ENCODE measurements around the gene SLC12A3. TPM values are rescaled to one million over a fixed set of nuclear protein-coding genes. Genes with fewer than 3 reads are reported as not detected.

The SLC12A3 gene
- polyA plus RNA-seq, 2 of the 4 experiments (the other 2 are of a cell fraction) = 0.08 to 0.09 TPM

GRCh38 chr16:56894331-56894917 lies 29.4 kb downstream of the SLC12A3 start:
- no peak for TF ChIP-seq NPAS2 (CRISPR knock-in tag; IDR thresholded peaks at IDR 0.05; ENCODE audit: borderline replicate concordance)
- no peak for TF ChIP-seq CTCF (IDR thresholded peaks at IDR 0.05)
- no peak for TF ChIP-seq POLR2A (IDR thresholded peaks at IDR 0.05; ENCODE audit: low read length)
- TF ChIP-seq GATA3 (IDR thresholded peaks at IDR 0.05; ENCODE audit: borderline replicate concordance) = no peak
- no peak for TF ChIP-seq HDAC2 (IDR thresholded peaks at IDR 0.05)
- no peak for TF ChIP-seq EP300 (IDR thresholded peaks at IDR 0.05)
- no peak for TF ChIP-seq HMGXB4 (CRISPR knock-in tag; IDR thresholded peaks at IDR 0.05; ENCODE audit: borderline replicate concordance)
- TF ChIP-seq RCOR1 (IDR thresholded peaks at IDR 0.05; ENCODE audit: low read depth, low read length) = no peak
- TF ChIP-seq EHMT2 (IDR thresholded peaks at IDR 0.05; ENCODE audit: low read depth) = no peak
- TF ChIP-seq CHD4 (IDR thresholded peaks at IDR 0.05; ENCODE audit: borderline replicate concordance) = no peak
- no peak for TF ChIP-seq ZSCAN20 (CRISPR knock-in tag; IDR thresholded peaks at IDR 0.05)
- TF ChIP-seq NFE2L2 (conservative IDR thresholded peaks at IDR 0.05; ENCODE audit: low read length) = no peak
- no peak for TF ChIP-seq RFX5 (IDR thresholded peaks at IDR 0.05)
- no peak for TF ChIP-seq ELK1 (IDR thresholded peaks at IDR 0.05; ENCODE audit: low read depth, low read length)
- no peak for TF ChIP-seq POLR2AphosphoS2 (conservative IDR thresholded peaks at IDR 0.05; ENCODE audit: low read length)
- no peak for TF ChIP-seq PHF8 (IDR thresholded peaks at IDR 0.05; ENCODE audit: borderline replicate concordance, low read depth)
- TF ChIP-seq SMC3 (IDR thresholded peaks at IDR 0.05) = no peak
- WGBS (ENCODE audit: missing lambda C conversion rate) = 83% methylated on average over 12 of the region's 12 CpGs
- ATAC-seq = no peak
- H3K27ac ChIP-seq = no peak overlapping the region
- H3K4me1 ChIP-seq = no peaks in the 10 kb centered on the region
- no peaks in the 10 kb centered on the region for H3K9me3 ChIP-seq
- ChIA-PET CTCF (no interaction called here), POLR2A (no interaction called here)
- no peak overlapping the region for H3K4me3 ChIP-seq
- DNase-seq (ENCODE audit: low read depth in 1 of 2, low spot score in 1 of 2) = no peak
- FAIRE-seq = no peak
- H3K4me2 ChIP-seq = no peak overlapping the region

- 31% methylated on average over 4 of the region's 4 CpGs for WGBS (ENCODE audit: missing lambda C conversion rate)
- no peak overlapping the region for H3K27ac ChIP-seq
- no peaks in the 10 kb centered on the region for H3K9me3 ChIP-seq
- ATAC-seq = no peak
- ChIA-PET CTCF (interaction anchor here (2.6 kb wide), 1 partner anchor 29 kb away, joined by 9 read pairs; no protein-coding TSS in a partner anchor), POLR2A (no interaction called here)
- no peak for FAIRE-seq
- no peak overlapping the region for H3K4me3 ChIP-seq
- no peak for DNase-seq (ENCODE audit: low read depth in 1 of 2, low spot score in 1 of 2)
- no peaks in the 10 kb centered on the region for H3K4me1 ChIP-seq
- no peak overlapping the region for H3K4me2 ChIP-seq
- TF ChIP-seq JUNB (IDR thresholded peaks at IDR 0.05) (no peak), HDAC2 (IDR thresholded peaks at IDR 0.05) (no peak), USF2 (IDR thresholded peaks at IDR 0.05) (no peak), ELK1 (IDR thresholded peaks at IDR 0.05; ENCODE audit: low read depth, low read length) (no peak), FOXS1 (CRISPR knock-in tag; IDR thresholded peaks at IDR 0.05) (no peak), EHMT2 (IDR thresholded peaks at IDR 0.05; ENCODE audit: low read depth) (no peak), CBX2 (IDR thresholded peaks at IDR 0.05; ENCODE audit: borderline replicate concordance, low read depth) (no peak)
These were observed 30.8 kb downstream of the SLC12A3 start for GRCh38 chr16:56895813-56896212.

Measured in A549 (cell line).